ENCODE measurements around the gene HSF2BP. TPM values are rescaled to one million over a fixed set of nuclear protein-coding genes. Genes with fewer than 3 reads are reported as not detected.
"Not testable (repeated sequence)": the region's sequence is repeated elsewhere in the genome, so short reads cannot be mapped to it uniquely, and the experiment has no call there.

Gene HSF2BP
- total RNA-seq, 2 donors from 2014 or later, result 1.3 to 1.9 TPM

DNA sequence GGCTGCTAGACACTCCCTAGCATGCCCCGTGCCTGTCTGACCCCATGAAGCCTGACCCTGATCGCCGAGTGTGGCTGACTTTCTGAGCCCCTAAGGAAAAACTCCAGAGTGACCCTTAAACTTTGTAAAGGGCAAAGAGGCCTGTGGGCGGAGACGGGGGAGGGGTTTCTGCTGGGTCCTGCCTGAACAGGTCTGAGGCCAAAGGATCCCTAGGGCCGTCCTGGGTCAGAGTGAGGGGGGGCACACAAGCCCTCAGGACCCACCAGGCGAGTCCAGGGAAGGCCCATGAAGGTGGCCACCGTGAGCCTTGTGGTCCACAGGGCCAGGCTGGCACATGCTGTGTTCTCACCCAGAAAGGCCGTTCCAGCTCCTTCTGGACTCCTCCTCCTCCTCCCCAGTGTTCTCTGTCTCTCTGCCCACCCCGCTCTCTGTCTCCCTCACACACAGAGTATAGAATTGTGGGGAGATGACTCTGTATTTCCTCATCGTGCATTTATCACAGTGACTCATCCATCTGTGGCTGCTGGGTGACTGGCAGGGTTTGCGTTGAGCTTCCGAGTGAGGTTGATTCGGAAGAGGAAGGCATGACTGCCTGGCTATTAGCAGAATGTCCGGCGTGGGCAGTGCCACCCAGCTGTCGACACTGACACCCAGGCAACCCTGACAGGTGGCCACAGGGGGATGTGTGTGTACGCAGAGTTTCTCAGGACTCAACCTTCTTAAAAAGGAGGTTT is 164.8 kb downstream of the HSF2BP start:
- H3K27ac Mint-ChIP-seq; H3K36me3 Mint-ChIP-seq (ENCODE audit: insufficient read depth in 2 of 2); H3K4me3 Mint-ChIP-seq; H3K4me1 Mint-ChIP-seq (ENCODE audit: low read depth); H3K27me3 Mint-ChIP-seq (ENCODE audit: low read depth); H3K9me3 Mint-ChIP-seq: not testable (repeated sequence)
- ATAC-seq (replicated peaks in 1 of 2) (peak; percentile 96 to 98), DNase-seq (peak in 1 of 2 donors; percentile 8)

DNA sequence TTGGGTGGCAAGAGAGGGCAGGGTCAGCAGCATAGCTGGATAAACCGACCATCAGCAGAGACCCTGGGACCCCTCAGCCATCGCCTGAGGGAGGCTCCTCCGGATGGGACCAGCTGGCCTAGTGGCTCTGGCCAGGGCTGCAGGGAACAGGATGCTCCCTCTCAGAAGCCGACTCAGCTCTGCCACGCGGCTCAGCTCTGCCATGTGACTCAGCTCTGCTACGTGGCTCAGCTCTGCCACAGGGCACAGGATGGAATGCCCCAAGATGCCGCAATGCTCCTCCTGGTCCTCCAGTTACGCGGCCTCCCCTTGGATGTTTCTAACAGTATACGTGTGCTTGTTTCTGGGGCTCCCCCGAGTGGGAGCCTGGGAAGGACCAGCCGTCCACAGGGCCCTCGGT is 165.8 kb downstream of the HSF2BP start:
- peak in 1 of 2 donors; percentile 45 for ATAC-seq (replicated peaks in 1 of 2)
- H3K4me3 Mint-ChIP-seq; H3K27ac Mint-ChIP-seq; H3K36me3 Mint-ChIP-seq (ENCODE audit: insufficient read depth in 2 of 2); H3K4me1 Mint-ChIP-seq (ENCODE audit: low read depth); DNase-seq; H3K9me3 Mint-ChIP-seq; H3K27me3 Mint-ChIP-seq (ENCODE audit: low read depth): not testable (repeated sequence)

GRCh38 chr21:43488235-43488634 is 171.1 kb downstream of the HSF2BP start:
- not testable (repeated sequence) for H3K27me3 Mint-ChIP-seq (ENCODE audit: low read depth); H3K27ac Mint-ChIP-seq; DNase-seq; ATAC-seq (replicated peaks in 1 of 2); H3K36me3 Mint-ChIP-seq (ENCODE audit: insufficient read depth in 2 of 2); H3K9me3 Mint-ChIP-seq; H3K4me3 Mint-ChIP-seq; H3K4me1 Mint-ChIP-seq (ENCODE audit: low read depth)

GRCh38 chr21:43486051-43486450 is 173.2 kb downstream of the HSF2BP start:
- H3K36me3 Mint-ChIP-seq (ENCODE audit: insufficient read depth in 2 of 2); H3K4me3 Mint-ChIP-seq; H3K4me1 Mint-ChIP-seq (ENCODE audit: low read depth); H3K27me3 Mint-ChIP-seq (ENCODE audit: low read depth); ATAC-seq (replicated peaks in 1 of 2); H3K9me3 Mint-ChIP-seq; DNase-seq; H3K27ac Mint-ChIP-seq: not testable (repeated sequence)

- not testable (repeated sequence) for ATAC-seq (replicated peaks in 1 of 2); H3K4me1 Mint-ChIP-seq (ENCODE audit: low read depth); H3K36me3 Mint-ChIP-seq (ENCODE audit: insufficient read depth in 2 of 2); DNase-seq; H3K27ac Mint-ChIP-seq; H3K4me3 Mint-ChIP-seq; H3K9me3 Mint-ChIP-seq; H3K27me3 Mint-ChIP-seq (ENCODE audit: low read depth)
Measured at GRCh38 chr21:43485016-43485415, 174.3 kb downstream of the HSF2BP start.

GRCh38 chr21:43479197-43479596 is 180.1 kb downstream of the HSF2BP start:
- not testable (repeated sequence) for H3K9me3 Mint-ChIP-seq; H3K27me3 Mint-ChIP-seq (ENCODE audit: low read depth); H3K4me1 Mint-ChIP-seq (ENCODE audit: low read depth); H3K4me3 Mint-ChIP-seq; H3K36me3 Mint-ChIP-seq (ENCODE audit: insufficient read depth in 2 of 2); H3K27ac Mint-ChIP-seq; ATAC-seq (replicated peaks in 1 of 2); DNase-seq

Other genes with a start within 250 kb of the HSF2BP start
- 1 to 10 TPM; 5.1 to 6.7 TPM for gene SIK1, start 232.4 kb downstream of the HSF2BP start, total RNA-seq
- 10 to 100 TPM; 52.6 to 62.0 TPM for gene RRP1B, start 72 bp upstream of the HSF2BP start, total RNA-seq
- gene PDXK, start 59.6 kb upstream of the HSF2BP start, total RNA-seq, result 10 to 100 TPM; 87.9 to 99.5 TPM
- gene CSTB, start 116.8 kb upstream of the HSF2BP start, total RNA-seq, result 10 to 100 TPM; 30.7 to 32.3 TPM
- 10 to 100 TPM; 30.3 to 41.9 TPM for gene RRP1, start 130.1 kb upstream of the HSF2BP start, total RNA-seq
- 10 to 100 TPM; 86.1 to 87.1 TPM for gene AGPAT3, start 205.7 kb upstream of the HSF2BP start, total RNA-seq

Data from activated T-cell treated with anti-CD3 and anti-CD28 coated beads, Interleukin-2, amount 50 U/mL, for 72 hours (primary cell).